SK-N-SH (cell line): ENCODE results near the gene GLDC.

Experiments used
- CTCF ChIP-seq: fragments of 200-600 bp; sonication (generic); IDR thresholded peaks from 2 replicates; pipeline ENCODE4 v1.6.1; 2017; ENCODE audit warnings: antibody characterized with exemption, mild to moderate bottlenecking, moderate library complexity
- MXI1 ChIP-seq: IDR thresholded peaks from 2 replicates; pipeline ENCODE4 v1.6.1; 2012; ENCODE audit warnings: mild to moderate bottlenecking, low read depth, low read length, improper control_type of control experiment
- POLR2AphosphoS5 ChIP-seq: IDR thresholded peaks from 2 replicates; pipeline ENCODE4 v1.6.1; 2012; ENCODE audit warnings: low read depth, low read length
- RCOR1 ChIP-seq: fragments of 150-350 bp; IDR thresholded peaks from 2 replicates; pipeline ENCODE4 v1.6.1; 2017; ENCODE audit warnings: antibody characterized with exemption, low read length
- RFX5 ChIP-seq: IDR thresholded peaks from 2 replicates; pipeline ENCODE4 v1.6.1; 2012; ENCODE audit warnings: mild to moderate bottlenecking, improper control_type of control experiment, low read length
- TAF1 ChIP-seq: IDR thresholded peaks from 2 replicates; pipeline ENCODE4 v1.6.1; 2012; ENCODE audit warnings: low read depth, mild to moderate bottlenecking, low read length, moderate library complexity, borderline replicate concordance
- USF1 ChIP-seq: IDR thresholded peaks from 2 replicates; pipeline ENCODE4 v1.4.0; 2012; ENCODE audit warnings: low read depth, borderline replicate concordance
- USF2 ChIP-seq: fragments of 150-350 bp; IDR thresholded peaks from 2 replicates; pipeline ENCODE4 v1.6.1; 2017; ENCODE audit warnings: antibody characterized with exemption, low read length, low read depth, borderline replicate concordance

- no peak for TF ChIP-seq POLR2AphosphoS5
- no peak for TF ChIP-seq CTCF
- TF ChIP-seq RFX5: no peak
- TF ChIP-seq USF2: no peak
- no peak for TF ChIP-seq RCOR1
- no peak for TF ChIP-seq TAF1
- no peak for TF ChIP-seq MXI1
- no peak for TF ChIP-seq USF1
These were observed 1.0 kb downstream of the GLDC start for GRCh38 chr9:6644346-6645104.
